ENCODE results near the gene TFF1. TPM values are rescaled to one million over a fixed set of nuclear protein-coding genes. Genes with fewer than 3 reads are reported as not detected.

Gene TFF1
- total RNA-seq, 1 donor from 2014 or later = not detected

DNA sequence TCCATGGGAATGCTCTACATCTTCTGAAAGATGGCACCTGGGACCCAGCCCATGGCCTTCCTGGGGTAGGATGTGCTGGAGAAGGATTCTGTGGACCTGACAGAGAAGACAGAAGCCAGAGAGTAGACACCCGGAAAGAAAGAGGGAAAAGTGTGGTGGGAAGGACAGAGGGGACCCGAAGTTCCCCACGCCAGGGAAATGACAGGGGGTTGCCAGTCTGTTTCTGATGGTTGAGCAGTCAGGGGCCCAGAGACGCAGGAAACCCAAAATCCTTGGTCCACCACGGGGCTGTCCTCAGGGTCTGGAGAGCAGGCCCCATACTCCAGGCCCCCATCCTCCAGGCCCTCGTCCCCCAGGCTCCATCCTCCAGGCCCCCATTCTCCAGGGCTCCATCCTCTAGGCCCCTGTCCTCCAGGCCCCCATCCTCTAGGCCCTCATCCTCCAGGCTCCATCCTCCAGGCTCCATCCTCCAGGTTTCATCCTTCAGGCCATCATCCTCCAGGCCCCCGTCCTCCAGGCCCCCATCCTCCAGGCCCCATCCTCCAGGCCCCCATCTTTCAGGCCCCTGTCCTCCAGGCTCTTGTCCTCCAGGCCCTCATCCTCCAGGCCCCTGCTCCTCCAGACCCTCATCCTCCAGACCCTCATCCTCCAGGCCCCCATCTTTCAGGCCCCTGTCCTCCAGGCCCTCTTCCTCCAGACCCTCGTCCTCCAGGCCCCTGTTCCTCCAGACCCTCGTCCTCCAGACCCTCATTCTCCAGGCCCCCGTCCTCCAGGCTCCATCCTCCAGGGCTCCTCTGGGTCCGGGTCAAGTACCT, 14.5 kb downstream of the TFF1 start:
- Mint-ChIP-seq H3K4me1 (no peaks in the 10 kb centered on the region), H3K4me3 (no peak overlapping the region), H3K27ac (no peak overlapping the region), H3K9me3 (peaks cover 16% of the 10 kb centered on the region), H3K36me3 (ENCODE audit: low read depth) (peaks cover 3% of the 10 kb centered on the region), H3K27me3 (peaks cover 12% of the 10 kb centered on the region)
- intact Hi-C loops (cut with micrococcal nuclease) = no loop called here
- POLR2A ChIA-PET = no interaction called here
- CTCF ChIA-PET = no interaction called here
- TF ChIP-seq, protein P1, sequence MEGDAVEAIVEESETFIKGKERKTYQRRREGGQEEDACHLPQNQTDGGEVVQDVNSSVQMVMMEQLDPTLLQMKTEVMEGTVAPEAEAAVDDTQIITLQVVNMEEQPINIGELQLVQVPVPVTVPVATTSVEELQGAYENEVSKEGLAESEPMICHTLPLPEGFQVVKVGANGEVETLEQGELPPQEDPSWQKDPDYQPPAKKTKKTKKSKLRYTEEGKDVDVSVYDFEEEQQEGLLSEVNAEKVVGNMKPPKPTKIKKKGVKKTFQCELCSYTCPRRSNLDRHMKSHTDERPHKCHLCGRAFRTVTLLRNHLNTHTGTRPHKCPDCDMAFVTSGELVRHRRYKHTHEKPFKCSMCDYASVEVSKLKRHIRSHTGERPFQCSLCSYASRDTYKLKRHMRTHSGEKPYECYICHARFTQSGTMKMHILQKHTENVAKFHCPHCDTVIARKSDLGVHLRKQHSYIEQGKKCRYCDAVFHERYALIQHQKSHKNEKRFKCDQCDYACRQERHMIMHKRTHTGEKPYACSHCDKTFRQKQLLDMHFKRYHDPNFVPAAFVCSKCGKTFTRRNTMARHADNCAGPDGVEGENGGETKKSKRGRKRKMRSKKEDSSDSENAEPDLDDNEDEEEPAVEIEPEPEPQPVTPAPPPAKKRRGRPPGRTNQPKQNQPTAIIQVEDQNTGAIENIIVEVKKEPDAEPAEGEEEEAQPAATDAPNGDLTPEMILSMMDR (IDR thresholded peaks at IDR 0.05) = no peak
- ATAC-seq (ENCODE audit: low read depth) (no peak), DNase-seq (no peak)

DNA sequence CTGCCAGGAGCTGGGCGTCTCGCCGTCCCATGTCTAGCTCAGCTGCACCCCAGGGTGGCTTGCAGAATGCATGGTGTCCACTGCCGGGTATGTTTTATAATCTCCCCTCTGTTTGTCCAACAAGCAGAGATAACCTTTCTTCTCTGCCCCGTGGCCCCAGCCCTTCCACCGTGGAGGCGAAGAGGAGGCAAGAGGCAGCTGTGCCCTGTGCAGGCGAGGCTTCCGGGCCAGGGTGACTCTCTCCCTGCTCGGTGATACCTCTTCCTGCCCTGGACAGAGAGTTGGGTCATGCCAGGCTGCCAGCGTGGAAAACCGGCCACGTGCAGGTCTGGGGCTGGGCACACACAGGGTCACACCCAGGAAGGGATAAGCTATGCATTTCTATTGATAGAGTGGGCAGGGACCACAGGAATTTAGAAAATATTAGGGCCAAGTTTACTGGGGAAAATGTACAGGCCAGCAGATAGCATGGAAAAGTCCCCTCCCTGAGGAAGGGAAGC, 15.4 kb downstream of the TFF1 start, which contains the start of gene TFF2:
TFF2 (minus strand) TSS at position 68 of the 500 bp plus-strand sequence; CDS start at position 31, 37 bp downstream.
- ATAC-seq (ENCODE audit: low read depth) = no peak
- Mint-ChIP-seq H3K36me3 (ENCODE audit: low read depth) (peaks cover 3% of the 10 kb centered on the region), H3K27me3 (peaks cover 10% of the 10 kb centered on the region), H3K9me3 (peaks cover 16% of the 10 kb centered on the region), H3K4me1 (no peaks in the 10 kb centered on the region), H3K4me3 (no peak within 1 kb of the TSS), H3K27ac (no peak within 1 kb of the TSS)
- POLR2A ChIA-PET = no interaction called here
- intact Hi-C loops (cut with micrococcal nuclease) = no loop called here
- peak; percentile 10 for DNase-seq
- TF ChIP-seq, protein P1 (IDR thresholded peaks at IDR 0.05) = no peak
- CTCF ChIA-PET = no interaction called here

GRCh38 chr21:42350318-42350910, 15.9 kb downstream of the TFF1 start:
- CTCF ChIA-PET = no interaction called here
- Mint-ChIP-seq H3K27ac (no peak overlapping the region), H3K9me3 (peaks cover 13% of the 10 kb centered on the region), H3K4me1 (no peaks in the 10 kb centered on the region), H3K4me3 (no peak overlapping the region), H3K27me3 (peaks cover 10% of the 10 kb centered on the region), H3K36me3 (ENCODE audit: low read depth) (no peaks in the 10 kb centered on the region)
- ATAC-seq (ENCODE audit: low read depth) = no peak
- TF ChIP-seq, protein P1 (IDR thresholded peaks at IDR 0.05) = no peak
- DNase-seq = peak; percentile 8
- POLR2A ChIA-PET = interaction anchor here (0.7 kb wide), 1 partner anchor 171 kb away, joined by 3 read pairs; no protein-coding TSS in a partner anchor
- intact Hi-C loops (cut with micrococcal nuclease) = no loop called here

DNA sequence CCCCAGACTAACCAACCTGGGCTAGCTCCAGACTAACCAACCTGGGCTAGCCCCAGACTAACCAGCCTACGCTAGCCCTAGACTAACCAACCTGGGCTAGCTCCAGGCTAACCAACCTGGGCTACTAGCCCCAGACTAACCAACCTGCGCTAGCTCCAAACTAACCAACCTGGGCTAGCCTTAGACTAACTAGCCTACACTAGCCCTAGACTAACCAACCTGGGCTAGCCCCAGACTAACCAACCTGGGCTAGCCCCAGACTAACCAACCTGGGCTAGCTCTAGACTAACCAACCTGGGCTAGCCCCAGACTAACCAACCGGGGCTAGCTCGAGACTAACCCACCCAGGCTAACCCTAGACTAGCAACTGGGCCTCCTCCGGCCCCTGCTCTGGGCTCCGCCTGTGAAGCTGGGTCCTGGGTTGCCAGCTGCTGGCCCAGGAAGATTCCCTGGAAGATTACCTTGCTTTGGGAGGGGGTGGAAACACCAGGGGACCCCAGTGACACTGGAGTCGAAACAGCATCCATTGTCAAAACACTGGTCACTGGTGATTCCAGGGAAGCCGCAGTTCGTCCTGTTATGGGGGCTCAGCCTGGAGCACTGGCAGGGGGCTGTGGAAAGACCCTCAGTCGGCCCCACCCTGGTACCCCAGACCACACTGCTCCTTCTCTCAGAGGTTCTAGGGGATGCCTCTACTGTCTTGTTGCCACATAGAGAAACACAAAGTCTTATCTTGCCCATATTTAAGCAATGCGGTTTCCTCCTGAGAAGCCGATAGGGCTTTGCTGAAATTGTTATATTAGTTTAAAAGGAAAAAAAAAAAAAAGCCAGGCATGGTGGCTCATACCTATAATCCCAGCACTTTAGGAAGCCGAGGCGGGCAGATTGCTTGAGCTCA, 16.7 kb downstream of the TFF1 start:
- no peak overlapping the region for H3K27ac Mint-ChIP-seq
- H3K36me3 Mint-ChIP-seq (ENCODE audit: low read depth) = no peaks in the 10 kb centered on the region
- H3K4me1 Mint-ChIP-seq = no peaks in the 10 kb centered on the region
- H3K9me3 Mint-ChIP-seq = peaks cover 9% of the 10 kb centered on the region
- TF ChIP-seq, protein P1 (IDR thresholded peaks at IDR 0.05) = no peak
- peaks cover 10% of the 10 kb centered on the region for H3K27me3 Mint-ChIP-seq
- ATAC-seq (ENCODE audit: low read depth) (no peak), DNase-seq (no peak)
- ChIA-PET CTCF (no interaction called here), POLR2A (interaction anchor here (0.7 kb wide), 1 partner anchor 171 kb away, joined by 3 read pairs; no protein-coding TSS in a partner anchor)
- H3K4me3 Mint-ChIP-seq = no peak overlapping the region
- intact Hi-C loops (cut with micrococcal nuclease) = no loop called here

All from activated B cell treated with CpG ODN at 0.5 μM for 24 hours (primary cell).